Caco-2 (cell line): ENCODE results near the gene UROS. TPM values are rescaled to one million over a fixed set of nuclear protein-coding genes. Genes with fewer than 3 reads are reported as not detected.

ENCODE experiments used
- BruUV-seq: library from RNA; stranded (reverse); fragments of 400-500 nt; replicated peaks from 2 replicates; lab custom pipeline; 2021; lab: Mats Ljungman, UMichigan
- CTCF ChIA-PET: fragments of 300-600 bp; sonication (Branson Sonifier 250); formaldehyde crosslinking; loops from one replicate; lab custom pipeline; 2022; ENCODE audit warnings: antibody characterized with exemption; lab: Charles Lee
- POLR2A ChIA-PET: fragments of 300-600 bp; sonication (Branson Sonifier 250); formaldehyde crosslinking; loops from one replicate; lab custom pipeline; 2022; ENCODE audit warnings: antibody characterized with exemption; lab: Charles Lee
- DNase-seq, 2 experiments: peaks; one replicate each; pipeline versions ENCODE4 v3.0.0 to v3.0.0-alpha.2; 2020 to 2022
- H3K27me3 ChIP-seq: replicated peaks from 2 replicates; pipeline ENCODE4 v1.6.0; 2011; ENCODE audit warnings: low read length; ENCODE audit not compliant: control insufficient read depth, insufficient read depth
- H3K36me3 ChIP-seq: 2 replicates; pipeline ENCODE4 v1.5.1; 2011; ENCODE audit warnings: low read length; ENCODE audit not compliant: control insufficient read depth, insufficient read depth
- H3K4me1 ChIP-seq: fragments of 250-450 bp; sonication (Bioruptor Pico); 2 replicates; pipeline ENCODE4 v1.5.1; 2020; ENCODE audit warnings: mild to moderate bottlenecking
- H3K4me3 ChIP-seq: 2 replicates; pipeline ENCODE4 v1.5.1; 2011; ENCODE audit warnings: low read depth, mild to moderate bottlenecking, control low read depth, low read length
- H3K9me3 ChIP-seq: fragments of 250-450 bp; sonication (Bioruptor Pico); 2 replicates; pipeline ENCODE4 v1.5.1; 2020; ENCODE audit warnings: mild to moderate bottlenecking, moderate library complexity
- H3K27ac Mint-ChIP-seq: one replicate; pipeline ENCODE4 v1.8.0; 2022; ENCODE audit warnings: mixed read lengths; ENCODE audit not compliant: unreplicated experiment
- H3K27me3 Mint-ChIP-seq: one replicate; pipeline ENCODE4 v1.8.0; 2022; ENCODE audit warnings: mixed read lengths; ENCODE audit not compliant: insufficient read depth, unreplicated experiment
- H3K36me3 Mint-ChIP-seq: one replicate; pipeline ENCODE4 v1.8.0; 2022; ENCODE audit warnings: mild to moderate bottlenecking, mixed read lengths; ENCODE audit not compliant: insufficient read depth, unreplicated experiment
- H3K4me1 Mint-ChIP-seq: one replicate; pipeline ENCODE4 v1.8.0; 2022; ENCODE audit warnings: low read depth, mixed read lengths; ENCODE audit not compliant: unreplicated experiment
- H3K4me3 Mint-ChIP-seq: one replicate; pipeline ENCODE4 v1.8.0; 2022; ENCODE audit warnings: mild to moderate bottlenecking, moderate library complexity, mixed read lengths; ENCODE audit not compliant: unreplicated experiment
- H3K9me3 Mint-ChIP-seq: one replicate; pipeline ENCODE4 v1.8.0; 2022; ENCODE audit warnings: mixed read lengths; ENCODE audit not compliant: unreplicated experiment
- intact Hi-C: fragments of 100-400 bp; cut with micrococcal nuclease; formaldehyde crosslinking; loops from one replicate; pipeline ENCODE4 v1.10.0; 2022; ENCODE audit not compliant: unreplicated experiment
- total RNA-seq: library from RNA; stranded (reverse); gene quantifications from 2 replicates; pipeline ENCODE4 v1.2.3, GENCODE V29; 2022
- TF ChIP-seq, protein P1 (sequence below), 2 experiments: fragments of 200-600 bp in 1 of 2; IDR thresholded peaks; 1 replicate in 1 of 2; 2 replicates in 1 of 2; pipeline versions ENCODE4 v1.5.1 to v1.8.0; 2011 to 2022; ENCODE audit warnings: antibody characterized with exemption in 1 of 2, control low read depth in 1 of 2, inconsistent platforms in 1 of 2, low read depth in 1 of 2, low read length in 1 of 2, mild to moderate bottlenecking in 1 of 2, moderate library complexity in 1 of 2; ENCODE audit not compliant: insufficient read depth in 1 of 2, severe bottlenecking in 1 of 2, unreplicated experiment in 1 of 2

The UROS gene
- total RNA-seq, 1 experiment from 2014 or later: 53.4 TPM

DNA sequence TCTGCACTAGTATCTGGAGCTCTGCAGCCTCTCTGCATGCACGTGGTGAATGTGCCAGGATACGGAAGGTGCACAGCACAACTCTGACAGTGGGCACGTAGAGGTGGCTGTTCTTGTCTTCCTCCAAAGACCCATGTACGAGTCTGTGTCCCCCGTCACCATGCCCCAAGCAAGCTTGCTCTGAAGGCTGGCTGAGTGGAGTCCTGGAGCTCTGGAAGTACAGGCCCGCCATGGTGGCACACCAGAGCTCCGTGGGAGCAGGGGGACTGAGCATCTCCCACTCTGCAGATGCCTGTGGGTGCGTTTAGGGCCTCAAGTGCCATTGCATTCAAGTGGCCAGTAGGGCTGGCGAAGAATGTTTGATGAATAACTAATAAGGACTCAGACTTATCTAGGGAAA is 17.3 kb upstream of the UROS start:
- intact Hi-C loops: no loop called here
- Histone ChIP-seq H3K4me3 (no peak overlapping the region), H3K36me3 (peaks cover 5% of the 10 kb centered on the region), H3K9me3 (no peaks in the 10 kb centered on the region), H3K4me1 (peaks cover 11% of the 10 kb centered on the region; the same call in 1 of the 2 replicates), H3K27me3 (no peaks in the 10 kb centered on the region)
- Mint-ChIP-seq H3K27ac (peak overlapping the region; percentile 46), H3K36me3 (peaks cover 44% of the 10 kb centered on the region), H3K27me3 (no peaks in the 10 kb centered on the region), H3K9me3 (no peaks in the 10 kb centered on the region), H3K4me3 (no peak overlapping the region), H3K4me1 (no peaks in the 10 kb centered on the region)
- TF ChIP-seq, protein P1, sequence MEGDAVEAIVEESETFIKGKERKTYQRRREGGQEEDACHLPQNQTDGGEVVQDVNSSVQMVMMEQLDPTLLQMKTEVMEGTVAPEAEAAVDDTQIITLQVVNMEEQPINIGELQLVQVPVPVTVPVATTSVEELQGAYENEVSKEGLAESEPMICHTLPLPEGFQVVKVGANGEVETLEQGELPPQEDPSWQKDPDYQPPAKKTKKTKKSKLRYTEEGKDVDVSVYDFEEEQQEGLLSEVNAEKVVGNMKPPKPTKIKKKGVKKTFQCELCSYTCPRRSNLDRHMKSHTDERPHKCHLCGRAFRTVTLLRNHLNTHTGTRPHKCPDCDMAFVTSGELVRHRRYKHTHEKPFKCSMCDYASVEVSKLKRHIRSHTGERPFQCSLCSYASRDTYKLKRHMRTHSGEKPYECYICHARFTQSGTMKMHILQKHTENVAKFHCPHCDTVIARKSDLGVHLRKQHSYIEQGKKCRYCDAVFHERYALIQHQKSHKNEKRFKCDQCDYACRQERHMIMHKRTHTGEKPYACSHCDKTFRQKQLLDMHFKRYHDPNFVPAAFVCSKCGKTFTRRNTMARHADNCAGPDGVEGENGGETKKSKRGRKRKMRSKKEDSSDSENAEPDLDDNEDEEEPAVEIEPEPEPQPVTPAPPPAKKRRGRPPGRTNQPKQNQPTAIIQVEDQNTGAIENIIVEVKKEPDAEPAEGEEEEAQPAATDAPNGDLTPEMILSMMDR (IDR thresholded peaks at IDR 0.05; ENCODE audit: insufficient read depth in 1 of 2, low read depth in 1 of 2, low read length in 1 of 2, severe bottlenecking in 1 of 2, unreplicated experiment in 1 of 2): no peak
- POLR2A ChIA-PET: no interaction called here
- no peak for DNase-seq
- BruUV-seq: no TSS peak
- CTCF ChIA-PET: no interaction called here

DNA sequence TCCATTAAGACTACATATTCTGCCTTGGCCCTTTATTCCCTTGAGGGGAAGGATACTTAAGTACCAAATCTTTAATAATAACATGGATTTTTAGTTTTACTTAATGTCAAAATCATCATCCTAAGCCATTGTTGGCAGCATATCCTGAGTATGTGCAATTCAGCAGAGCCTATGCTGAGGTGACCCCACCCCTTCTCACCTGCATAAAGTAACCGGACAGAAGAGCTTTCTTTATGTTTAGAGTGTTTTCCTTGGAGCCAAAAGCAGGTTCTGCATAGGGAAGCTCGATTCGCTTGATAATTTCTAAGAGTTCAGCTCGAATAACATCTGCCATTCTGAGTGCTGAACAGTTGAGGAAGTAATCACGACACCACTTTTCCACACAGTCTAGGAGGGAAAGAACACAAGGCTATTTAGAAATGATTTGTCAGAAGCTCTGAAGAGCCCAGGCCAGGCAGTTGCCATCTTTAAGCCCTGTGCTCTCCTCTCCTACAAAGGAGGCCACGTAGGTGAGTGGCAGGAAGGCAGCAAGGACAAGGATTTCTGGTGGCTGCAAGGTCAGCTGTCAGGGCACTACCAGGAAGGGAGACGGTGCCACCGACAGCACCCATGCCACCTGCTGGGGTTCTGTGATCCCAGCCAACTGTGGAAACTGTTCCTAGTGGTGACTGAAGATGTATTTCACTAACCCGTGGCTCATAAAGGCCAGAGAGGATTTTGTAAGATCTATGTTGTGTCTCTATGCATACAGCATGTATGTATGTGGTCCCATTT is 15.9 kb upstream of the UROS start:
- ChIA-PET CTCF (interaction anchor here (1.1 kb wide), 1 partner anchor 12 kb away, joined by 3 read pairs; no protein-coding TSS in a partner anchor), POLR2A (no interaction called here)
- H3K9me3 Mint-ChIP-seq: no peaks in the 10 kb centered on the region
- H3K27me3 ChIP-seq: no peaks in the 10 kb centered on the region
- no peak overlapping the region for H3K4me3 Mint-ChIP-seq
- peaks cover 5% of the 10 kb centered on the region for H3K36me3 ChIP-seq
- H3K4me1 Mint-ChIP-seq: no peaks in the 10 kb centered on the region
- no peaks in the 10 kb centered on the region for H3K9me3 ChIP-seq
- no peak overlapping the region for H3K27ac Mint-ChIP-seq
- no peaks in the 10 kb centered on the region for H3K27me3 Mint-ChIP-seq
- TF ChIP-seq, protein P1 (IDR thresholded peaks at IDR 0.05; ENCODE audit: insufficient read depth in 1 of 2, low read depth in 1 of 2, low read length in 1 of 2, severe bottlenecking in 1 of 2, unreplicated experiment in 1 of 2): no peak
- intact Hi-C loops: no loop called here
- H3K4me1 ChIP-seq: peaks cover 11% of the 10 kb centered on the region; the same call in 1 of the 2 replicates
- no peak for DNase-seq
- BruUV-seq: no TSS peak
- H3K4me3 ChIP-seq: no peak overlapping the region
- H3K36me3 Mint-ChIP-seq: peaks cover 58% of the 10 kb centered on the region

DNA sequence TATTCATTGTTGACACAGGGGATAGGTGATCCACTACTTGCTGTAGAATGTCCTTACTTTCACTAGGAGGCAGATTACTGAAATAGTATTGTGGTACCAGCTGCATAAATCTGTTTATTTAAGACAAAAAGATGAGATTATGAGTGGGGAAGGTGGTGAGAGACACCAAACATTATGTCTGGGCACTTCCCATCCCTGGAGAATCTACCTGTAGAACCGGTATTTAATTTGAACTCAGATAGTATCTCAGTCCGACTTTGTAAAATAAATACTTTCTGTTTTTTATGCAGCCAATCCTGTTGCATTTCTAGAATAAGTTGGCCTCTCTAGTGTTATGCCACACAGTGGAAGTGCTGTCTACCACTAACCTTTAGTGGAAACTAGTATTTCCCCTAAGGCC is 13.7 kb upstream of the UROS start:
- POLR2A ChIA-PET: no interaction called here
- H3K36me3 Mint-ChIP-seq: peaks cover 80% of the 10 kb centered on the region
- H3K27ac Mint-ChIP-seq: no peak overlapping the region
- CTCF ChIA-PET: no interaction called here
- no peaks in the 10 kb centered on the region for H3K27me3 Mint-ChIP-seq
- intact Hi-C loops: no loop called here
- Histone ChIP-seq H3K9me3 (no peaks in the 10 kb centered on the region), H3K4me3 (no peak overlapping the region), H3K27me3 (no peaks in the 10 kb centered on the region), H3K4me1 (peaks cover 11% of the 10 kb centered on the region; the same call in 1 of the 2 replicates), H3K36me3 (peaks cover 6% of the 10 kb centered on the region)
- TF ChIP-seq, protein P1 (IDR thresholded peaks at IDR 0.05; ENCODE audit: insufficient read depth in 1 of 2, low read depth in 1 of 2, low read length in 1 of 2, severe bottlenecking in 1 of 2, unreplicated experiment in 1 of 2): no peak
- H3K4me3 Mint-ChIP-seq: no peak overlapping the region
- no peaks in the 10 kb centered on the region for H3K9me3 Mint-ChIP-seq
- DNase-seq: no peak
- no peaks in the 10 kb centered on the region for H3K4me1 Mint-ChIP-seq
- no TSS peak for BruUV-seq
